Stomach (tissue), 4 donors: ENCODE results near the gene AIG1.

Experiments
- EP300 ChIP-seq: sonication (generic); formaldehyde crosslinking; IDR thresholded peaks from one replicate; pipeline ENCODE4 v1.6.1; 2017; ENCODE audit warnings: antibody characterized with exemption
- POLR2A ChIP-seq, 4 donors: fragments of 450-650 bp; IDR thresholded peaks; one replicate each; pipeline ENCODE4 v1.6.1; 2016; ENCODE audit warnings: antibody characterized with exemption in 4 of 4, control low read depth in 2 of 4, mild to moderate bottlenecking in 1 of 4, moderate library complexity in 1 of 4
- POLR2AphosphoS5 ChIP-seq, 3 donors: sonication (generic); formaldehyde crosslinking; IDR thresholded peaks; one replicate each; pipeline ENCODE4 v1.6.1; 2016; ENCODE audit warnings: antibody characterized with exemption in 3 of 3
- TF ChIP-seq, protein P1 (sequence below), 7 experiments: fragments of 450-650 bp in 4 of 7; fragments of 200-600 bp in 3 of 7; sonication (generic) in 3 of 7; IDR thresholded peaks; one replicate each; pipeline ENCODE4 v1.5.1; 2016 to 2019; ENCODE audit warnings: antibody characterized with exemption in 7 of 7, control low read depth in 2 of 7, mild to moderate bottlenecking in 1 of 7

DNA sequence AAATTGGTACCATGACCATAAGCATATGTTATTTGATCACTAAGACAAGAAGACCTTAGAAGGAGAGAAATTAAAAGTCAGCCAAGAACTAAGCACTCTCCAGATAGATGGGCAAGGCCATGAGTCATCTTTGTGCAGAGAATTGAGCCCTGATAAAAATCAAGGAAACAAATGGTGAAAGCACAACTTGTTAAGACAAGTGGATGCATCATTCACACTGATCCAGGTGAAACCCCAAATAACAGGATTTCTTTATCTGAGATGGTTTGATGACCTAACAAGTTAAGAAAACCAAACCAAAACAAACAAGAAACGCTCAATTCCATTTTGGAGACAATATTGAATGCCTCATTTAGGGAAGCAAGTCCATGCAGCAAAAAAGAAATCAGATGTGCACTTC lies 268.2 kb downstream of the AIG1 start:
- TF ChIP-seq, protein P1, sequence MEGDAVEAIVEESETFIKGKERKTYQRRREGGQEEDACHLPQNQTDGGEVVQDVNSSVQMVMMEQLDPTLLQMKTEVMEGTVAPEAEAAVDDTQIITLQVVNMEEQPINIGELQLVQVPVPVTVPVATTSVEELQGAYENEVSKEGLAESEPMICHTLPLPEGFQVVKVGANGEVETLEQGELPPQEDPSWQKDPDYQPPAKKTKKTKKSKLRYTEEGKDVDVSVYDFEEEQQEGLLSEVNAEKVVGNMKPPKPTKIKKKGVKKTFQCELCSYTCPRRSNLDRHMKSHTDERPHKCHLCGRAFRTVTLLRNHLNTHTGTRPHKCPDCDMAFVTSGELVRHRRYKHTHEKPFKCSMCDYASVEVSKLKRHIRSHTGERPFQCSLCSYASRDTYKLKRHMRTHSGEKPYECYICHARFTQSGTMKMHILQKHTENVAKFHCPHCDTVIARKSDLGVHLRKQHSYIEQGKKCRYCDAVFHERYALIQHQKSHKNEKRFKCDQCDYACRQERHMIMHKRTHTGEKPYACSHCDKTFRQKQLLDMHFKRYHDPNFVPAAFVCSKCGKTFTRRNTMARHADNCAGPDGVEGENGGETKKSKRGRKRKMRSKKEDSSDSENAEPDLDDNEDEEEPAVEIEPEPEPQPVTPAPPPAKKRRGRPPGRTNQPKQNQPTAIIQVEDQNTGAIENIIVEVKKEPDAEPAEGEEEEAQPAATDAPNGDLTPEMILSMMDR (IDR thresholded peaks at IDR 0.05): no peak
- TF ChIP-seq POLR2A (IDR thresholded peaks at IDR 0.05): no peak
- TF ChIP-seq EP300: no peak
- TF ChIP-seq POLR2AphosphoS5 (IDR thresholded peaks at IDR 0.05): no peak
